ENCODE measurements around the gene ECD. TPM values are rescaled to one million over a fixed set of nuclear protein-coding genes. Genes with fewer than 3 reads are reported as not detected.

The ECD gene
- polyA plus RNA-seq, 1 donor from 2014 or later = 30.0 TPM

- no peaks in the 10 kb centered on the region for H3K9me3 ChIP-seq (ENCODE audit: low read length)
- TF ChIP-seq POLR2AphosphoS5 (IDR thresholded peaks at IDR 0.05) = no peak
- TF ChIP-seq SMC3 (conservative IDR thresholded peaks at IDR 0.05; ENCODE audit: poor library complexity) = no peak
- no peak for TF ChIP-seq EZH2 (IDR thresholded peaks at IDR 0.05; ENCODE audit: borderline replicate concordance, insufficient read depth, low read length, poor library complexity, severe bottlenecking)
- no peak for TF ChIP-seq RAD21 (conservative IDR thresholded peaks at IDR 0.05)
- no peak for TF ChIP-seq REST (IDR thresholded peaks at IDR 0.05; ENCODE audit: borderline replicate concordance)
- no peak for TF ChIP-seq EP300 (conservative IDR thresholded peaks at IDR 0.05; ENCODE audit: poor library complexity, severe bottlenecking)
- no peak for TF ChIP-seq TAF1 (IDR thresholded peaks at IDR 0.05; ENCODE audit: low read depth)
- TF ChIP-seq CTCF (IDR thresholded peaks at IDR 0.05; ENCODE audit: poor library complexity, severe bottlenecking) = no peak
- no peak for TF ChIP-seq MXI1 (conservative IDR thresholded peaks at IDR 0.05; ENCODE audit: poor library complexity, severe bottlenecking)
These were observed 18.5 kb upstream of the ECD start for GRCh38 chr10:73186266-73186665.

GRCh38 chr10:73183667-73184281 is 16.0 kb upstream of the ECD start:
- no peak overlapping the region for H3K4me3 ChIP-seq (ENCODE audit: low read length)
- no peaks in the 10 kb centered on the region for H3F3A ChIP-seq (ENCODE audit: insufficient read depth, low read length, poor library complexity, severe bottlenecking)
- H3K27me3 ChIP-seq (ENCODE audit: insufficient read depth, low read depth, low read length) = no peaks in the 10 kb centered on the region
- no peaks in the 10 kb centered on the region for H3K79me2 ChIP-seq (replicated peaks; ENCODE audit: insufficient read depth, low read length)
- TF ChIP-seq SMC3 (conservative IDR thresholded peaks at IDR 0.05; ENCODE audit: poor library complexity) (no peak), EP300 (conservative IDR thresholded peaks at IDR 0.05; ENCODE audit: poor library complexity, severe bottlenecking) (no peak), CTCF (IDR thresholded peaks at IDR 0.05; ENCODE audit: poor library complexity, severe bottlenecking) (no peak), RAD21 (conservative IDR thresholded peaks at IDR 0.05) (no peak), POLR2AphosphoS5 (IDR thresholded peaks at IDR 0.05) (no peak), EZH2 (IDR thresholded peaks at IDR 0.05; ENCODE audit: borderline replicate concordance, insufficient read depth, low read length, poor library complexity, severe bottlenecking) (no peak), TAF1 (IDR thresholded peaks at IDR 0.05; ENCODE audit: low read depth) (no peak), REST (IDR thresholded peaks at IDR 0.05; ENCODE audit: borderline replicate concordance) (no peak), MXI1 (conservative IDR thresholded peaks at IDR 0.05; ENCODE audit: poor library complexity, severe bottlenecking) (no peak)
- no peaks in the 10 kb centered on the region for H3K36me3 ChIP-seq (ENCODE audit: insufficient read depth, low read length)
- H3K27ac ChIP-seq (ENCODE audit: low read length) = no peak overlapping the region
- no peaks in the 10 kb centered on the region for H3K9me3 ChIP-seq (ENCODE audit: low read length)
- no peak overlapping the region for H3K9ac ChIP-seq (ENCODE audit: low read length)
- H4K20me1 ChIP-seq (ENCODE audit: insufficient read depth) = no peaks in the 10 kb centered on the region
- no peak overlapping the region for H3K4me2 ChIP-seq (ENCODE audit: low read length)
- H3K9me2 ChIP-seq (ENCODE audit: insufficient read depth, low read length) = no peaks in the 10 kb centered on the region
- no peak overlapping the region for H2AFZ ChIP-seq (ENCODE audit: low read depth, low read length)

More at GRCh38 chr10:73186266-73186665, 18.5 kb upstream of the ECD start:
- Histone ChIP-seq H3F3A (ENCODE audit: insufficient read depth, low read length, poor library complexity, severe bottlenecking) (no peaks in the 10 kb centered on the region), H3K27ac (ENCODE audit: low read length) (no peak overlapping the region), H3K79me2 (replicated peaks; ENCODE audit: insufficient read depth, low read length) (no peaks in the 10 kb centered on the region), H3K36me3 (ENCODE audit: insufficient read depth, low read length) (no peaks in the 10 kb centered on the region), H4K20me1 (ENCODE audit: insufficient read depth) (no peaks in the 10 kb centered on the region), H3K4me3 (ENCODE audit: low read length) (no peak overlapping the region), H3K4me2 (ENCODE audit: low read length) (no peak overlapping the region), H2AFZ (ENCODE audit: low read depth, low read length) (no peak overlapping the region), H3K9ac (ENCODE audit: low read length) (no peak overlapping the region), H3K27me3 (ENCODE audit: insufficient read depth, low read depth, low read length) (no peaks in the 10 kb centered on the region), H3K9me2 (ENCODE audit: insufficient read depth, low read length) (no peaks in the 10 kb centered on the region)
